ENCODE measurements around the gene SPRY2.
"Not testable (repeated sequence)": the region's sequence is repeated elsewhere in the genome, so short reads cannot be mapped to it uniquely, and the experiment has no call there.

Gene SPRY2, protein sequence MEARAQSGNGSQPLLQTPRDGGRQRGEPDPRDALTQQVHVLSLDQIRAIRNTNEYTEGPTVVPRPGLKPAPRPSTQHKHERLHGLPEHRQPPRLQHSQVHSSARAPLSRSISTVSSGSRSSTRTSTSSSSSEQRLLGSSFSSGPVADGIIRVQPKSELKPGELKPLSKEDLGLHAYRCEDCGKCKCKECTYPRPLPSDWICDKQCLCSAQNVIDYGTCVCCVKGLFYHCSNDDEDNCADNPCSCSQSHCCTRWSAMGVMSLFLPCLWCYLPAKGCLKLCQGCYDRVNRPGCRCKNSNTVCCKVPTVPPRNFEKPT

DNA sequence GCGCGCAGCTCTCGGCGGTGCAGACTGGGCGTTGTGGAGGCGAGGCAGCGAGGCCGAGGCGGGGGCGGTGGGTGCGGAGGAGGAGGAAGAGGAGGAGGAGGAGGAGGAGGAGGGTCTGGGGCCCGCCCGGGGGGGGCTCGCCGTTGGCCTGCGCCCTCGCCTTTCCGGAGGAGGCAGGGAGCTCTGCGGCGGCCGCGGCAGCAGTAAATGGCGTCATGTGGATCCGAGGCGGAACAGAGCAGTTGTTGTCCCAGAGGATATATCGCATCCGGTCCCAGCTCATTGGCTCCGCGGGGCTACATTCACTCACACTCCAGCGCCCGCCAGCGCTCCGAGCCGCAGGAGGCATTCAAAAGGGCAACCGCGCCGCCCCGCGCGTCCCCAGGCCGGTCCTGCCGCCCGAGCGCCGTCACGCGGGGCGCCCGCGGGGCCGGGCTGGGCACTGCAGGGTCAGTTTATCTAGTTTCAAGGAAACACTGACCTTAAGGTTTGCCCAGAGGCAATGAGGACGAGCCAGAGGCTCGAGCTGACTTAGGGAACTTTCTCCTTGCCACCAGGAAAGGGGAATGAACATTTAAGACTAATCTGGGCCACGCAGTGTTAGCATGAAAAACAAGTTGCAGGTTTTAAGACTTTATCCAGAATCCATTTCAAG, at the start of gene SPRY2:
Gene SPRY2 (minus strand): TSS at position 26 of the 655 bp plus-strand sequence. CDS start 3,421 bp downstream, outside the sequence.
- no peak for DNase-seq (ENCODE audit: low read depth)

DNA sequence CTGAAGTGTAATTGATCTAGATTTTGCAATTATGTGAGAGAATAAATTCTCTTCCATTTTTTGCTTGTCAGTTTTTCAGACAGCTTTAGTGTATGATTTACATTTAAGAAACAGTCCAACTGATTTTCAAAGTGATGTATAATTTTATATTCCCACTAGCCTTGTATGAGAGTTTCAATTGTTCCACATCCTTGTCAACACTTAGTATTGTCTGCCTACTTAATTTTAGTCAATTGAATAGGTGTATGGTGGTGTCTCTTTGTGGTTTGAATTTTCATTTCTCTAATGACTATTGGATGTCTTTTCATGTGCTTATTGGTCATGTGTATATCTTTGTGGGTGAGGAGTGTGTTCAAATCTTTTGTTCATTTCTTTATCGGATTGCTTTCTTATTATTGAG, 49.4 kb upstream of the SPRY2 start:
- DNase-seq (ENCODE audit: low read depth) = no peak

DNA sequence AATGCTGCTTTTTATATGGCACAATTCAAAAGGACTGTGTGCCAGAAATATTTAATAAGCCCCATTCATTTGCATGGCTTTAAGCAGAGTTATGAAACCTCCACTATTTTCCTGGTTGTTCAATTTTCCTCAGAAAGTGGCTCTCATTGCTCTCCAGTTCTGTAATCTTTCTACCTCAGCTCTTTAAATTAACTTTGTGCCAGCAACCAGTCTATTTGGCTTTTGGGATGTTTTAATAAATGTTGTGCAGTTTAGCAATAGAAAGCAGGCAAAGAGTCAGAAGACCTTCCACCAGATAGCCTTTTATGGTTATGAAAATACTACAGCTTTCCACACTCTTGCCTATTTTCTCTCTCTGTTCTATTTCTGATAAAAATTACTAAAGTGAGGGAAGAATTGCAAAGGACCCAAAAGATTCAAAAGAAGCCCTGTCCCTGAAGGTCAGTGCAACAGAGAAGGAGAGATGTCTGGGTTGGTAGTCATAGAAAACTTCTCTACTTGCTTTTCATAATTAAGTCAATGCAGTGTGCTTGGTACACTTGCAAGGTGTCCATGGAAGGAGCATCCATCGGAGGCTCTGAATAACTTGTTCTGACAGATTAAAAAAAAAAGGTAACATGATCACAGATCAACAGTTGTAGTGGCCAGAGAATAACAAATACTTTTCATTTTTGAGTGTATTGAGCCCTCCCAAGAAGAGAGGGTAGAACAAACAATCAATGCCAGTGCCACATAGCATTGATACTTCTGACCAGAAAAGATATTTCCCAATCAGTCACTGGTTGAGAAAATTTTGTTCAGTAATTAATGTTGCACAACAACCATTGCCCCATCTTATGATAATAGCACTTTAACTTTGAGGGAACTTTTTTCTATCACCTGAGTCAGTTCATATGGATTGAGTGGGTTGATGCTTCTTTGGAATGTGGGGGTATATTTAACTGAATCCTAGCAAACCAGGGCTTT, 48.4 kb upstream of the SPRY2 start:
- no peak for DNase-seq (ENCODE audit: low read depth)

DNA sequence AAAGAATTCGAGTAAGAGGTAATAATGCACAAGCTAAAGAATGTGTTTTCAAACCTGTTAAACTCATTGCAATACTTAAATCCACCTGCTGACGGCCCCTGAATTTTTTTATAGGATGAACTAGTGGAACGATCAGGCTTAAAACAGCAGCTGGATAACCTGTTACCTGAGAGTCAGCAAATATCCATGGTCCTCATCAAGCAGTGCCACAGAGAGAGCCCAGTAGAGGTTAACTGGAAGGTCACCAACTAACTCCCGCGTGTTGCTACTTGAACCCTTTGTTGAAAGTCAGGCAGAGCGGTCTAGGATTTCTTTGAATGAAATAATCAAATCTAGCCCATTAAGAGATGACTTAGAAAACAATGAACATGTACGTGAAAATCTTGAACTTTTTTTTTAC, 47.6 kb upstream of the SPRY2 start:
- DNase-seq (ENCODE audit: low read depth) = no peak

DNA sequence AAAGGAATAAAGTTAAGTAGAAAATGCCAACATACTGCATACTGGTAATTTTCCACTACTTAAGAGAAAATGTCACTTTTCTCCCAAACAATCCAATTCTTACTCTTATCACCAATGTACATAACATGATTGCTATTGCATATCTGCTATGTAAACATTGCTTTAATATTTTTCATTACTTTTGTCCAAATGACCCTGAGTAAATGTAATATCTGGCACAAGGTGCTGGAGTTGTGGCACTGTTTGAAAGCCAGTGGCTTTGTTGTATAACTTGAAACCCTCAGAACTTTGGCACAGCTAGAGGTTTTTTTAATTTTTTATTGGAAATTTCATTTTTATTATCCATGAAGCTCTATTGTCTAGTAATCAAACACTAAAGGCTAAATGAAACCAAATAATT, 45.7 kb upstream of the SPRY2 start:
- DNase-seq (ENCODE audit: low read depth) = no peak

DNA sequence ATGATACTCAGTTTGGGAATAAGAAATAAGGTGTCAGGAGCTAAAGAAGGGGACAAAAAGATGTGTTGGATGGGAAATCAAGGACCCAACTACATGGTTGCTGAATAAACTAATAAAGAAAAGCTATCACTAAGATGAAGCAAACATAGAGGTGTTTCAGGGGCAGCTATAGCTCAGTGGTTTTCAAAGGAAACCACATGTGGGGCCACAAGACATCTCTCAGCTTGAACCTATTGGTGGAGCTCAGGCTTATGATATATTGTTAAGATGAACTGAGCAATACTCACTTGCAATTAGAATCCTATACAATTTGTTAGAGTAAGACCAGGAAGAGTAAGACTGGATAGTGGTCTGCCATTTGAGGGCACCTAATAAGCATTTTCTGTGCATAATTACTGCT, 45.1 kb upstream of the SPRY2 start:
- no peak for DNase-seq (ENCODE audit: low read depth)

DNA sequence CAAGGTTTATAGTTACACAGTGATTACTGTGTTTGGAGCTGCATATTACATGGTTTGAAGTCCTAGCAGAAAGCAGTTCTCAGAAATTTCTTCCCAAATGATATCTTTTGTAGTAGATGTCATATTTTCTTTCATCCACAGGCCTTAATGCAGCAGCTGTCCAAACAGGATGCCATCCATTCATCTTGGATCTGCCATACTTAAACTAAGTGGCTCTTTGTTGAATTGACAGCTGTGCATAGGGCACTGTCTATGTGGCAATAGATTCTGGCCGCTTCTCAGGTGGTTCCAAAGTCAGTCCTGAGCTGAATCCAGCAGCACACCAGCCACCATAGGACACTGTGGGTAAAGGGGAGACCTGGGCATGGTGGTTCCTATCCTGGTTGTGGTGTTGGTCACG, 41.6 kb upstream of the SPRY2 start:
- DNase-seq (ENCODE audit: low read depth) = no peak

DNA sequence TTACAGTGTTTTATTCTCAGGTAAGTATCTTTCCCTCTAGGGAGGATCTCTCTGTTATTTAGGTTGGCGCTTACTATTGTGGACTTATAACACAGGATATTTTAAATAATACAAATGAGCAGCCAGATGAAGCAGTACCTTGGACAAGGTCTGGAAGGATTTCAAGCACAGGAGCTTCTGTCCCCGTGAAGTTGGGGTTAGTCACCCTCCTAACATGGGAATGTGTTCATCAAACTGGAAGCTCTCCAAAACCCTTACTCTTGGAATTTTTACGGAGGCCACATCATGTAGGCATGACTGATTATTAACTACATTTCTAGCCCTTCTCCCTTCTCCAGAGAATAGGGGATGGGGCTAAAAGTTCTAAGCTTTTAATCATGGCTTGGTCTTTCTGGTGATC, 38.3 kb upstream of the SPRY2 start:
- no peak for DNase-seq (ENCODE audit: low read depth)

DNA sequence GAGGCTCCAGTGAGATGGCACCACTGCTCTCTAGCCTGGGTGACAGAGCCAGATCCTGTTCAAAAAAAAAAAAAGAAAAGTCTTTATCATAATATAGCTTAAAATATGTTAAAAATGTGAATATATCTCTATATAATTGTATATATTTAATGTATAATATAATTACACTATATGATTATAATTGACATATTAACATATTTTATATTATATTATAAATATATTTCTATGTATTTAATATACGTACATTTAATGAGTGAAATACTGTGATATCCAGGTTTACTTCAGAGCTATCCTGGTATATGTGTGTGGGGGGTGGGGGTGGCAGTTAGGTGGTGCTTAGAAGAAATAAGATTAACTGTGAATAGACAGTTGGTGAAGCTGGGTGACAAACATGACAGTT, 35.6 kb upstream of the SPRY2 start:
- no peak for DNase-seq (ENCODE audit: low read depth)

DNA sequence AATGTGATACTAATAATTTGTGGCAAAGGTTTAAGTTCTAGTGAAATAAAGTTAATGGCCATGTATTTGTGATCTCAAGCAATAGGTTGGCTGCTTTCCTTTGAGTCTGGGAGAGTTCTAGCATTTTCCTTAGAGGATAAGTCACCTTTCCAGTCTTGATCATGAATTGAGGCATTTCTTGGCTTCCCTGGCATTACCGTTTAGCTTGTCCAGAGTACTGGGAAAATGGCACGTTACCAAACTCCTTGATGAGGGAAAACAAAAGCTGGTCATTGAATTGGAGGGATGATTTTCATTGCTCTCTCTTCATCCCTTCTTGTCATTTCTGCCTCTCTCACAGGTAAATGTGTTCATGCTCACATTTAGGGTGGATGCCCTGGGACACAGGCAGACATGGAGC, 34.0 kb upstream of the SPRY2 start:
- DNase-seq (ENCODE audit: low read depth) = no peak

DNA sequence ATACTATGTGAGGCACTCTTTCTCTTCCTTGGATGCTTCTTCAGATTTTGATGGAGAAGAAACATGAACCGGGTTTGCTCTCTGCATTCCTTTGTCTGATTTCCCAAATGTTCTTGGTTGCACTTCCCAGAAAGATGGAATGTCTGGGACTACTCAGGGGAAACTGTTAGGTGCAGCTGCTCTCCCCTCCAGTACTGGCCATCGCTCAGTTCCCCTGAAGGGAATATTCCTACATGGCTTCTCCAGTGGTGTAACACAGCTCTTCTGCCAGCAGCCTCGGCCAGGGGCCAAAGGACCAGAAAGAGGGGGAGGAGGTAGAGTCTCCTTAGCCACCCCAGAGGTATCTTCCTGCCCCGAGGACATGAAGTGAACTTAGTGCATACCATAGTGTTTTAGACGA, 33.5 kb upstream of the SPRY2 start:
- no peak for DNase-seq (ENCODE audit: low read depth)

DNA sequence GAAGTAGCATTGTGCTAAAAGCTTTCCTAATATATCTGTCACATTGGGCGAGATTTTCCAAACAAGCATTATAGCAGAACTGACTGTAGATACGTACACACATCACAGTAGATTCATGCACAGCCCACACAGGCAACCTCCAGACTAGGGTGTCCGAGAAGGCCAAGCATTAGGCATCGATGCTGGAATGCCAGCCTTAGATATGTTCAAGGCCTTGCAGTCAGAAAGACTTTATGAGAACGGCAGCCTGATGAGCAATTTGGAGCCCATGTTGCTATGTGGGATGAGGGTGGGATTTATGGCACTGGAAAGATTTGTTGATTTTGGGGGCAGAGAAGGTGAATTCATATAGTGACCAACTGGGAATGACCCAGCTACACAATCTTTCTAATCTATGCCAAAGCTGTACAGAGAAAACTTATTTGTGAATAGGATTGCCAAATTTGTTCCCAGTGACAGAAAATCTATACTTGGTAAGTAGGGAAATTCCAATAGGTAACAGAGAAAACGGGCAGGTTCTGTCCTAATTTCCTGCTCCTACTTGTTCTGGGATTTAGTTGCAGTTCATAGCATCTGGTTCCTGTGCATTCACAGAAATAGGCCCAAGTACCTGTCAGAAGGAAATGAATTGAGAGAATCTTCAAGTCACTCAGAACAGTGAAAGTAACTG, 31.0 kb upstream of the SPRY2 start:
- DNase-seq (ENCODE audit: low read depth) = no peak

DNA sequence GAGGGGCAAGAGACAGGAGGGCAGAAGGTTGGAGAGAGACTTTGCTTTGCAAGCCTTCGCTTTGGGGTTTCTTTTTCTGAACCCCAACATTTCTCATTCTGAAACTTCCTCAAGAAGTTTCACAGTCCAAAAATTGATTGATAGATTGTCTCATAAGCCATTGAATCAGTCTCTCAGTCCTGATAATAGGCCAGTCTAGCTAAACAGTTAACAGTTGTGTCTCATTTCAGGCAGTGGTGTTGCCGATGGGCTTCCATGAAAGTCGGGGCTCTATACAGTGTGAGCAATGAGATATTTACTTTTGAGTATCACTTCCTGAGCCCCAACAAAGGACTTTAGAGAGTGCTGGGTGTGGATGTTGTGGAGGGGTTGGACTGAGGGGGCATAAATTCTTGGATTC, 26.5 kb upstream of the SPRY2 start:
- DNase-seq (ENCODE audit: low read depth) = no peak

DNA sequence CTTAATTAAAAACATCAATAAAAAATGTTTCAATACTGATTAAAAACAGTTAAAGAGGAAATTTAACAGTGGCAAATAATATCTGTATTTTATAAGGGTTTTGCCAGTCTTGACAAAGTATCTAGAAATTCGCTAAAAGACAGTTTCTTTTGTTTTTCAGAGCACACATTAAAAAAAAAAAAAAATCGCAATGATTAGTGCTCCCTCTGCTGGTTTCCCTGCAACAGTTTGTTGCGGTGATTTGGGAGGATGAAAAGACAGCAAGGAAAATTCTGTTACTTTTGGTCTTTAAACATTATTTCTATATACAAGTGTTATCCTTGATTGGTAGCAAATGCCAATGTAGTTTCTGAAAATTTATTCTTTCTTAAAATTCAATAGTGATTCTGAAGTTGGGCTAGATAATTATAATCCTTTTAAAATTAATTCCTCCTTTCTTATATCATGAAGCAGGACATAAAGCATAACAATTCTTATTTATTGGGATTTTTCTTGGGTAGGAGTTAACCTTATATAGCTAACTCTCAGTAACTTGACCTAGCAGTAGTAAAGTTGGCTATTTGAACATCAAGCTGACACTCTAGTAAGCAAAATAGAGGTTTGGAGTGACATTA, 23.1 kb upstream of the SPRY2 start:
- no peak for DNase-seq (ENCODE audit: low read depth)

DNA sequence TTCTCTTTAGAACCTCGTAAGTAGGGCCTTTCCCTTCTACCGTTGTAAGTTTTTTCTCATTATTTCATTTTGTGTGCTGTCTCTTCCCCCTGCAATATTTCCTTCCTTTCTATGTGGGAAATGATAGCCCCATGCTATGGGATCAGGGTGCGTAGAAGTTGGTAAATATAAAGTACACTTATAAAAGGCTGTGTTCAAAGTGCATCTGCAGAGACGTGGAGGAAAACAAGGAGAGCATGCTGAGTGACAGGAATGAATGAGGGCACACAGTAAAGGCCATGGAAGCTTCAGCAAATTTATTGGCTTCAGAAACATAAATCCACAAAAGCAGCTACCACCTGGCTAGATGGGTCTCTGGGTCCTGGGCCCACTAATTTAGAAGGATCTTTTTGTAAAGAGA, 21.6 kb upstream of the SPRY2 start:
- DNase-seq (ENCODE audit: low read depth) = no peak

DNA sequence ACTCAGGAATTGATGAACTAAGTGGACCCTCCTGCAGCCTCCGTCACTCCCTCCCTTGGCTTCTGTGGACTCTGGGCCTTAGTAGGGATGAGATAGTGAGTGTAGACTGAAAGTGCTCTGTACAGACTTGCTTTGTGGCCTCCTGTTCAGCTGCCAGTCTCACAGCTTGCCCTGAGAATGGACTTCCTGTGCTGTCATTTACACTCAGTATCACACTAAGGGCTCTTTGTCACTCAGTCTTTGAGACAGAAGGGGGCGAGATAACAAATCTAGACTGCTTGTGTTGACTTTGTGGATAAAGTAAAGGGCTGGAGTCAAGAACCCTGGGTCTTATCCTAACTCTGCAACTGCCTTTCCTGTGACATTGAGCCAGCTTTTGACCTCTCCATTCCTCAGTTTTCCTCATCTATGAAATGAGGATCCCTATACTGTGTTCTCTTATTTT, 21.0 kb upstream of the SPRY2 start:
- no peak for DNase-seq (ENCODE audit: low read depth)

DNA sequence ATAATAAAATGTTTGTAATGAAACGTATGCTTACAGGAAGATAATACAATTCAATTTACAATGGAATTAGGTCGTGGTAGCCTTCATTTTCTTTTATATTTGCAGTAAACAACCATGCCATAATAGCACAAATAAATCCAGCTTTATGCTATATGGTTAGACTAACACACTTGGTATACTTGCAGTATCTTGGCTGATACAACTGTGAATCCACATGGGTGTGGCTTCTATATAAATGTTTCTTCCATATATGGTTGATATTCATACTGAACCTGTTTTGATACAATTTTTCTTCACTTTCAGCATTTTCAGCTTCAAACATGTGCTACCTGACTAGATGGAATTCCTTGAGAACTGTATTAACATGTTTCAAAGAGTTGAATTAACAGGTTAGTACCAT, 20.4 kb upstream of the SPRY2 start:
- DNase-seq (ENCODE audit: low read depth) = no peak

DNA sequence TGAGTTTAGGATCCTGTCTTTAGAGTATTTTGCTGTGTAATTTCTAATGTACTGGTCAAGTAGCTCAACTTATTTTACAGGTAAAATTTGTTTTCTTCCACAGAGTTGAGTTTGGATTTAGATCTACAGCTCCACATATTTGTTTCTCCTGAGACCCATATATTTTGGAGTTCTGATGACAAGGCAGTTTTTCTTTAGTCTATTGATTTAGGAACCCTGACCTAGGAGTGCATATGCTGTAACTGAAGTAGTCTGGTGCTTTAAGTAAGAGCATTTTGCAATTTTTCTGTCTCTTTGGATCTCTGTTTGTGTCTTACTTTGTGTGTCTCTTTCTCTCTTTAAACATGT, 19.5 kb upstream of the SPRY2 start:
- DNase-seq (ENCODE audit: low read depth) = no peak

DNA sequence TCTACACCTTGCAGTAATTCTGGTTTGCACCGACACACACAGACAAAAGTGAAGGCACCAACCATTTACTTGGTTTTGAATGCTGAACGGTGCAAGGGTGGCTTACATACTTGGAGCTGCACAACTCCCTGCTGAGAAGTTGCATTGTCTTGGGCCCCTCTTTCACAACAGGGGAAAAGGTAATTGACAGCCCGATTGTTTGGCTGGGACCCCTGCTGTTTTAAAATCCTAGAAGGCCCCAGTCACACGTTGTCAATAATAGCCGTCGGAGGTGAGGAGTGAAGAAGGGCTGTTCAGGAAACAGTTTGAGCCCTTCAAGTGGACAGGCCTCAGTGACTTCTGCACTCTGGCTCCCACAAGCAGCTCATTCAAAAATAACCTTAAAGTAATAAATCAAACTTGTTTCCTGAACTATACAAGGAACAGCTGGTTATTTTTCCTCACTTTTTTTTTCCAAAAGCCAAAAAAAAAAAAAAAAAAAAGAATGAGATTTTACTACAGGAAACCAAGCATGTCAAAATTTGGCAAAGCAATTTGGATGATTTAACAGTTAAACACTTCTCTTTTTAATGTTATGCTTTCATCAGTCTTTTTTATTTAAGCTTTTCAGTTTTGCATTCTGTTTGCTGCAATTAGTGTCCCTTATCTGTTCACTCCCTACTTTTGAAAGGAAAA, 19.0 kb upstream of the SPRY2 start:
- DNase-seq (ENCODE audit: low read depth) = no peak

DNA sequence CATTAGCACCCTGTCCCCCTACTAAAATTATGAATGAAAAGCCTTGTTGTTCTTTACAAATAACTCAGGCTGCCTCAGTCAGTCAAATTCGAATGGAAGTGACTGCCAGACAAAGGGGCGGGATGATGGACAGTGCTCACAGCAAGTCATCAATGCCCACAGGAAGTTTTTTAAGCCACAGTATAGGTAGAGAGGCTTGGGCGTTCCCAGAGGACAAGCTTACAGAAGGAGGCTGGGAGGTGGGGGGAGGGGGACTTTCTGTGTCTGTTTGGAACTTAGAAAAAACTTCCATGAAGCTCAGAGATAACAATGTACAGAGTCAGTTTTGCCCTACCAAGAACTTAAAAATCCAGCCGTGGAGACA, 18.5 kb upstream of the SPRY2 start:
- no peak for DNase-seq (ENCODE audit: low read depth)

DNA sequence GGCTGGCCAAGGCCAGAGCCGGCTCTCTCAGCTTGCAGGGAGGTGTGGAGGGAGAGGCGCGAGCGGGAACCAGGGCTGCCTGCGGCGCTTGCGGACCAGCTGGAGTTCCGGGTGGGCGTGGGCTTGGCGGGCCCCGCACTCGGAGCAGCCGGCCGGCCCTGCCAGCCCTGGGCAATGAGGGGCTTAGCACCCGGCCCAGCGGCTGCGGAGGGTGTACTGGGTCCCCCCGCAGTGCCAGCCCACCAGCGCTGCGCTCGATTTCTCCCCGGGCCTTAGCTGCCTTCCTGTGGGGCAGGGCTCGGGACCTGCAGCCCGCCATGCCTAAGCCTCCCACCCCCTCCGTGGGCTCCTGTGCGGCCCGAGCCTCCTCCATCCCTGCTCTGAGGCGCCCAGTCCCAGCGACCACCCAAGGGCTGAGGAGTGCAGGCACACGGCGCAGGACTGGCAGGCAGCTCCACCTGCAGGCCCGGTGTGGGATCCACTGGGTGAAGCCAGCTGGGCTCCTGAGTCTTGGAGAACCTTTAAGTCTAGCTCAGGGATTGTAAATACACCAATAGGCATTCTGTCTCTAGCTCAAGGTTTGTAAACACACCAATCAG, 14.7 kb upstream of the SPRY2 start:
- DNase-seq (ENCODE audit: low read depth) = not testable (repeated sequence)

All from stimulated activated CD8-positive, alpha-beta memory T cell treated with anti-CD3 and anti-CD28 coated beads, Interleukin-12 subunit alpha, Interleukin-12 subunit beta, amount 100 ng/mL, for 1 hour (primary cell).